ENCODE data around the gene SLC9A9. TPM values are rescaled to one million over a fixed set of nuclear protein-coding genes. Genes with fewer than 3 reads are reported as not detected.

Gene SLC9A9
- total and polyA plus RNA-seq, 9 of the 15 experiments (the other 6 are each of a cell fraction or from before 2014, with no cell fraction given): 0.03 to 0.13 TPM; not detected in 7

DNA sequence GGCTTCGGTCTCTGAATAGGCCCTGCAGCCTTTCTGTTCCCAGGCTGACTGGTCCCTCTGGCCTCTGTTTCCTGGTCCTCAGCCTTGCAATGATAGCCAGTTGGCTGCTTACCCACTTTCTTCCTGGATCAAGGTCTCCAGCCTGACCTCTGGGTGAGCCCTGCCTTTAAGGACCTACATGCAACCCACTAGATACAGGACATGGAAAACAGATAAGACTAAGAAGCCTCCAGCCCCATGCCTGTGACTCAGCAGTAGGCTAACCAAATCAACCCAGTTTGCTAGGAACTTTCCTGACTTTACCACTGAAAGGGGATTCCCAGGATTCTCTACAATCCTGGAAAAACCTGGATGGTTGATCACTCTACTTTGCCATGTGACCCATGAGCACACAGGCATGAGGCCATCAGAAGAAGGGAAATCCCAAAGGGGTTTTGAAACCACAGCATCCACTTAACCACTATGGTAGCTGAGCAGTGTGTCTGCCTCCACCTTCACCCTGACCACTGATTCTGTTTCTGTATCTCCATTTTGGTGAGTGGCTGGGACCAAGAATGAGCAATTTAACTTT, 540.6 kb downstream of the SLC9A9 start (continued):
- TF ChIP-seq ZNF280A (IDR thresholded peaks at IDR 0.05; ENCODE audit: low read depth, partially characterized antibody): no peak
- TF ChIP-seq ETV5 (CRISPR knock-in tag; IDR thresholded peaks at IDR 0.05; ENCODE audit: low read depth): no peak
- no peak for TF ChIP-seq CAMTA2 (CRISPR knock-in tag; conservative IDR thresholded peaks at IDR 0.05)
- peak in 1 of 2 experiments; percentile 42; a peak in 1 of 4 replicates for TF ChIP-seq NONO (IDR thresholded peaks at IDR 0.05; ENCODE audit: low read depth in 2 of 2, low read length in 1 of 2)
- TF ChIP-seq, protein P1, sequence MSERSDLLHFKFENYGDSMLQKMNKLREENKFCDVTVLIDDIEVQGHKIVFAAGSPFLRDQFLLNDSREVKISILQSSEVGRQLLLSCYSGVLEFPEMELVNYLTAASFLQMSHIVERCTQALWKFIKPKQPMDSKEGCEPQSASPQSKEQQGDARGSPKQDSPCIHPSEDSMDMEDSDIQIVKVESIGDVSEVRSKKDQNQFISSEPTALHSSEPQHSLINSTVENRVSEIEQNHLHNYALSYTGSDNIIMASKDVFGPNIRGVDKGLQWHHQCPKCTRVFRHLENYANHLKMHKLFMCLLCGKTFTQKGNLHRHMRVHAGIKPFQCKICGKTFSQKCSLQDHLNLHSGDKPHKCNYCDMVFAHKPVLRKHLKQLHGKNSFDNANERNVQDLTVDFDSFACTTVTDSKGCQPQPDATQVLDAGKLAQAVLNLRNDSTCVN (CRISPR knock-in tag; IDR thresholded peaks at IDR 0.05): no peak
- TF ChIP-seq, protein P2, sequence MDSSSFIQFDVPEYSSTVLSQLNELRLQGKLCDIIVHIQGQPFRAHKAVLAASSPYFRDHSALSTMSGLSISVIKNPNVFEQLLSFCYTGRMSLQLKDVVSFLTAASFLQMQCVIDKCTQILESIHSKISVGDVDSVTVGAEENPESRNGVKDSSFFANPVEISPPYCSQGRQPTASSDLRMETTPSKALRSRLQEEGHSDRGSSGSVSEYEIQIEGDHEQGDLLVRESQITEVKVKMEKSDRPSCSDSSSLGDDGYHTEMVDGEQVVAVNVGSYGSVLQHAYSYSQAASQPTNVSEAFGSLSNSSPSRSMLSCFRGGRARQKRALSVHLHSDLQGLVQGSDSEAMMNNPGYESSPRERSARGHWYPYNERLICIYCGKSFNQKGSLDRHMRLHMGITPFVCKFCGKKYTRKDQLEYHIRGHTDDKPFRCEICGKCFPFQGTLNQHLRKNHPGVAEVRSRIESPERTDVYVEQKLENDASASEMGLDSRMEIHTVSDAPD (CRISPR knock-in tag; IDR thresholded peaks at IDR 0.05): no peak
- TF ChIP-seq, protein P3, sequence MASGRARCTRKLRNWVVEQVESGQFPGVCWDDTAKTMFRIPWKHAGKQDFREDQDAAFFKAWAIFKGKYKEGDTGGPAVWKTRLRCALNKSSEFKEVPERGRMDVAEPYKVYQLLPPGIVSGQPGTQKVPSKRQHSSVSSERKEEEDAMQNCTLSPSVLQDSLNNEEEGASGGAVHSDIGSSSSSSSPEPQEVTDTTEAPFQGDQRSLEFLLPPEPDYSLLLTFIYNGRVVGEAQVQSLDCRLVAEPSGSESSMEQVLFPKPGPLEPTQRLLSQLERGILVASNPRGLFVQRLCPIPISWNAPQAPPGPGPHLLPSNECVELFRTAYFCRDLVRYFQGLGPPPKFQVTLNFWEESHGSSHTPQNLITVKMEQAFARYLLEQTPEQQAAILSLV (tag; IDR thresholded peaks at IDR 0.05): no peak
- no peak for TF ChIP-seq CHD7 (IDR thresholded peaks at IDR 0.05; ENCODE audit: low read depth, low read length)
